ENCODE data around the gene ABHD16B.

ABHD16B gene

DNA sequence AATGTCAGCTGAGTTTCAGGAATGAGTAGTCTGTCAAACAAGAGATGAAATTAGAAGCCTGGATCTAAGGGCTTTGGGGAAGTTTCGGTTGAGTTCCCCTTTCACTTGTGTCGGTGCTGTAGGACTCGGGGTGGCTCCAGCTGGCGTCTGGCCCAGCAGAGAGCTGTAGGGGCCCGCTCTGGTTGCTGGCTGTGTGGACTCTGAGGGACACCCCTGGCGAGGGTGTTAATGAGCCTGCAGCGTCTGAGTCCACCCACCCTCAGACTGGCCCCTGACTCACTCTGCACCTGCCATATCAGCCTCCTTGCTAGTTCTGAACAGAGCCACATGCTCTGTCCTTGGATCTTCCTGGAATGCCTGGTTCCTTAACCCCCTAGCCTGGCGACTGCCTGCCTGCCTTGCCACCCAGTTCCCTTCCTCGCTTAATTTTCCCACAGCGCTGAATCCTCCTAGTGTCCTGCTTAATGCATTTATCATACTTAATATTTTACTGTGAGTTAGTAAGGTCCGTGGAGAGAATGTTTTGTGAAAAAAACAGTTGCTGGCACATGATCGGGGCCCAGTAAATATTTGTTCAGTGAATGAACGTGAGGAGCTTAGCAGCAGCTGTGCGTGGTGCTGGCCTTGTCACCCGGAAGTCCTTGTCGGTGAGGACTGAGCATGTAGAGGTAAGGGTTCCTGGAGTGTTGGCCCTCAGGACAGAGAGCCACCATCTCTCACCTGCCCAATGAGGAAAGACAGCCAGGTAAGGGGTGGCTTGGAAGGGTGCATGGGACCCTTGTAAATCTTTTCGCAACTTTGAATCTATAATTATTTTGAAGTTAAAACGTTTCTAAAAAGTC, 35.2 kb downstream of the ABHD16B start:
- DNase-seq = peak; percentile 52

DNA sequence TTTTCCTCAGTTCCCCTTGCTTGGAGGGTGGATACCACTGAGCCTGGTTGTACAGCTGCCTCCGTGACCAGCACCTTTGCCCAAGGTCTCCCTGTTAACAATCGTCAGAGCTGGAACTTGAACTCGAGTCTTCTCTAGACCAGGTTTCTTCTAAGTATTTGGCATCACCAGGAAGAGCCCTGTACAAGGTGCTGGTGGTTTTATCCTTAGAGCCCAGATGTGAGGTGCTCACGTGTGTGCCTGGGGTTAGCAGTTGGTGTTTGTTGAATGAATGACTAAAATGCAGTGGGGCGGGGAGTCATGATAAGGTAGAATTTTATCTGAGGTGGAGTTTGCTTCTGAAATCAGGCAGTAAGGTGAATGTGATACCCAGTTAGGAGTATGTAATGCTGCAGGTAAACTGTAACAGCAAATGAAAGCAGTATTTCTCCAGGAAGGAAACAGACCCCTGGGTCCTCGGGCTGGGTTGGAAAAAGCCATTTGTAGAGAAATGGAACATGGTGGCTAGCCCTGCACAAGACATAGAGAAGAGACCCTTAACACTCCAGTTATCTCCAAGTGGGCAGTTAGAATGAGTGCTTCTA, 36.8 kb downstream of the ABHD16B start:
- no peak for DNase-seq

GRCh38 chr20:63898882-63899558, 37.7 kb downstream of the ABHD16B start:
- DNase-seq = no peak

GRCh38 chr20:63900413-63900812, 39.1 kb downstream of the ABHD16B start:
- no peak for DNase-seq

DNA sequence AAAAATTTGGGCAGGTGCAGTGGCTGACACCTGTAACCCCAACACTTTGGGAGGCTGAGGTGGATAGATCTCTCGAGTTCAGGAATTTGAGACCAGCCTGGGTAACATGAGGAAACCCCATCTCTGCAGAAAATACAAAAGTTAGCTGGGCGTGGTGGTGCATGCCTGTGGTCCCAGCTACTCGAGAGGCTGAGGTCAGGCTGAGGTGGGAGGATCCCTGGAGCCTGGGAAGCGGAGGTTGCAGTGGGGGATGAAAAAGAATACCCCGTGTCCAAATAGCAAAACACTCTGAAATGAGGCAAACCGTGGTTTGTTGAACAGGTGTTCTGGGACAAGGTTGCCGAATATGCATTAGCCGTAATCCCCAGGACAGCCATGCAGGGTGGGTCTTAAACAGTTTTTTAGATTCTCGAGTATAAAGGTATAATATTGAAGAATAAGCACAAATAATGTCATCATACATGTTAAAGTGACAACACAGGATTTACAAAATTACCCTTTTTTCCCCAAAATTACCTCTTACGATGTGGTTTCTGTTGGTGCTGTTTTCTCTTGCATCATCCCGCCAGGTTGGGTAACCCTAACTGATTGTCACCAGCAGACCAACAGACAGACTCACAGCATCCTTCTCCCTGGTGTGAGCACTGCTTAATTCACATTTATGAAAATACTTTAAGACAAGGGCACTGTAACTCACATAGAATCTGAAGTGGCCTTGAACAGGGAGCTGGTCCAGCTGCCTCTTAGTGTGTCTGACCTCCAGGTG, 42.7 kb downstream of the ABHD16B start:
- DNase-seq = no peak

- DNase-seq = no peak
Measured at GRCh38 chr20:63908008-63908682, 46.8 kb downstream of the ABHD16B start.

DNA sequence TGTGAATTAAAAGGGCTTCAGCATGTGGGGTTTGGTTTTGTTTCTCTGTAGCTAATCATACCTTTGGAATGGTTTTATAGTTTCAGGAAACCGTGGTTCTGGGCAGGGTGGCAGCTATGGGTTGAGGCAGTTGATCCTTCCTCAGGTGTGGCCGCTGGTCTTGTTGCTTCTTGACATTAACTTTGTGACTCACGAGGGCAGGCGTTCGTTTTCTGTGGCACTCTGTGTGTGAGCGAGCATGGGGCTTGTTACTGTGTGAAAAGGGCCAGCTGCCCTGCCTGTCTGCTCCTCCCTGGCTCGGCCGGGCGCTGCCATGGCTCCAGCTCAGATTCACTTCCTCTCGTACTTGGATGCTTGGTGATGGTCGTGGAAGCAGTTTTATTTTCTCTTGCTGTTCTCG, 49.9 kb downstream of the ABHD16B start:
- DNase-seq = no peak

Measured in left hindlimb (tissue), 1 donor.